Glutamatergic neuron (in vitro differentiated cells): ENCODE measurements around the gene PAPPA. TPM values are rescaled to one million over a fixed set of nuclear protein-coding genes. Genes with fewer than 3 reads are reported as not detected.

Experiments used
- DNase-seq: peaks from one replicate; pipeline ENCODE4 v3.0.0; 2022
- H3K27ac Mint-ChIP-seq: one replicate; pipeline ENCODE4 v1.8.0; 2020; ENCODE audit warnings: mild to moderate bottlenecking, mixed read lengths, inconsistent platforms; ENCODE audit not compliant: unreplicated experiment
- H3K27me3 Mint-ChIP-seq: one replicate; pipeline ENCODE4 v1.8.0; 2020; ENCODE audit warnings: mild to moderate bottlenecking, moderate library complexity, mixed read lengths, inconsistent platforms; ENCODE audit not compliant: unreplicated experiment
- H3K36me3 Mint-ChIP-seq: one replicate; pipeline ENCODE4 v1.8.0; 2020; ENCODE audit warnings: mild to moderate bottlenecking, mixed read lengths, inconsistent platforms; ENCODE audit not compliant: unreplicated experiment
- H3K4me1 Mint-ChIP-seq: one replicate; pipeline ENCODE4 v1.8.0; 2020; ENCODE audit warnings: mild to moderate bottlenecking, low read depth, mixed read lengths, inconsistent platforms; ENCODE audit not compliant: unreplicated experiment
- H3K4me3 Mint-ChIP-seq: one replicate; pipeline ENCODE4 v1.8.0; 2020; ENCODE audit warnings: mild to moderate bottlenecking, mixed read lengths, inconsistent platforms; ENCODE audit not compliant: unreplicated experiment
- H3K9me3 Mint-ChIP-seq: one replicate; pipeline ENCODE4 v1.8.0; 2020; ENCODE audit warnings: mild to moderate bottlenecking, moderate library complexity, mixed read lengths, inconsistent platforms; ENCODE audit not compliant: unreplicated experiment
- total RNA-seq: library from RNA; stranded (reverse); fragmentation: NEBNext Ultra II Directional; extraction: Animal tissue kit (Norgen Biotek cat#: 25700); gene quantifications from one replicate; pipeline ENCODE4 v1.2.1, GENCODE V29; 2021; ENCODE audit not compliant: unreplicated experiment
- TF ChIP-seq, protein P1 (sequence below): fragments of 200-600 bp; sonication (generic); IDR thresholded peaks from one replicate; pipeline ENCODE4 v1.5.0; 2021; ENCODE audit not compliant: partially characterized antibody, unreplicated experiment

Gene PAPPA
- total RNA-seq, 1 donor from 2014 or later: 10.5 TPM

DNA sequence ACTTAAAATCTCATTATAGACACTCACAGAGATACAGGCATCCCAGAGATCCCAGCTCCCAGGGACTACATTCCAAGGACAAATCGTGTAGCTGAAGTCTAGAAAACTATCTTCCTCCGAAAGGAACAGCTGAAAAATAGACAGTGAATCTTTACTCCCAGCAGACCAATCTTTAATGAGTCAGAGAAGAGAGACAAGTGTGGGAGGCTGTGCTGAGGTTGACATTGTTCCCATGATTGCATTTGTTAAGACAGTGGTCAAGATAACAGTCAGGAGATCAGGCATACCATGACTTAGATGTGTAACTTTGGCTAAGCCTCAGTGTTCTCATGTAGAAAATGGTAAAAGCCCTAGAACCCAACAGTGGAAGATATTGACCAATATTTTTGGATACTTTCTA, 120.7 kb downstream of the PAPPA start:
- TF ChIP-seq, protein P1, sequence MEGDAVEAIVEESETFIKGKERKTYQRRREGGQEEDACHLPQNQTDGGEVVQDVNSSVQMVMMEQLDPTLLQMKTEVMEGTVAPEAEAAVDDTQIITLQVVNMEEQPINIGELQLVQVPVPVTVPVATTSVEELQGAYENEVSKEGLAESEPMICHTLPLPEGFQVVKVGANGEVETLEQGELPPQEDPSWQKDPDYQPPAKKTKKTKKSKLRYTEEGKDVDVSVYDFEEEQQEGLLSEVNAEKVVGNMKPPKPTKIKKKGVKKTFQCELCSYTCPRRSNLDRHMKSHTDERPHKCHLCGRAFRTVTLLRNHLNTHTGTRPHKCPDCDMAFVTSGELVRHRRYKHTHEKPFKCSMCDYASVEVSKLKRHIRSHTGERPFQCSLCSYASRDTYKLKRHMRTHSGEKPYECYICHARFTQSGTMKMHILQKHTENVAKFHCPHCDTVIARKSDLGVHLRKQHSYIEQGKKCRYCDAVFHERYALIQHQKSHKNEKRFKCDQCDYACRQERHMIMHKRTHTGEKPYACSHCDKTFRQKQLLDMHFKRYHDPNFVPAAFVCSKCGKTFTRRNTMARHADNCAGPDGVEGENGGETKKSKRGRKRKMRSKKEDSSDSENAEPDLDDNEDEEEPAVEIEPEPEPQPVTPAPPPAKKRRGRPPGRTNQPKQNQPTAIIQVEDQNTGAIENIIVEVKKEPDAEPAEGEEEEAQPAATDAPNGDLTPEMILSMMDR: no peak
- Mint-ChIP-seq H3K4me1 (peaks cover 18% of the 10 kb centered on the region), H3K27ac (no peak overlapping the region), H3K4me3 (no peak overlapping the region), H3K36me3 (peaks cover 3% of the 10 kb centered on the region), H3K9me3 (no peaks in the 10 kb centered on the region), H3K27me3 (peaks cover 3% of the 10 kb centered on the region)
- DNase-seq: no peak

DNA sequence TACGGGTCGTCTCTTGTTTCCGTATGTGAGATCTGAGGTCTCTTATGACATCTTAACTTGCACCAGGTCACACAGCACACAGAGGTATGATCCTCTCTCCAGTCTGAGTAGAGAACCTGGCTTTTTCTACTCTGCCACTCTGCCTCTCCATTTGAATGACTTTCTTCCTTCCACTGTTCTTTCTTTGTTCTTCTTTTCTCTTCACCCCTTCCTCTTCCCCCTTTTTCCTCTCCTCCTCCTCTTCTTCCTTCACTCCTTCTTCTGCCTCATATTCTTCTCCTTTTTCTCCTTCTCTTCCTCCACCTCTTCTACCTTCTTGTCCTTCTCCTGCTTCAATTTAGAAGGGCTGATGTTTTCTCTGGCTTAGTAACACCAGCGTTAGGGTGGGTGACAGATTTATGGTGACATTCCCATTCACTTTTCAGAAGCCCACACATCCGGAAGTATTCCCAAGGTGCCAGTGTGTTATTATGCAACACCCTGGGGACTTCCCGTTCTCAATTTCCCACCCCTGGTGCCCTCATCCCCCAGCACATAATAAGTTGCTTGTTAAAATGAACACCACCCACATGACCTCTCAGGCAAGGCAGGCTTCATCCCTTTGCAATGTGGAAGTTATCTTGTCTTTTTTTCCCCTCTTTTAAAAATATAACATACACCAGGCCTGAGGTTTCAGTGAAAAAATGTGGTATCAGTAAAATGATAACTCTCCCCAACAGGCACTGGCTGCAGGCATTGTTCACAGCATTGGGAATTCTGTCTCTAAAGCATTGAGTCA, 122.0 kb downstream of the PAPPA start:
- peaks cover 3% of the 10 kb centered on the region for H3K36me3 Mint-ChIP-seq
- no peak overlapping the region for H3K27ac Mint-ChIP-seq
- TF ChIP-seq, protein P1: no peak
- H3K9me3 Mint-ChIP-seq: no peaks in the 10 kb centered on the region
- H3K4me3 Mint-ChIP-seq: no peak overlapping the region
- DNase-seq: no peak
- peaks cover 7% of the 10 kb centered on the region for H3K27me3 Mint-ChIP-seq
- peaks cover 25% of the 10 kb centered on the region for H3K4me1 Mint-ChIP-seq

DNA sequence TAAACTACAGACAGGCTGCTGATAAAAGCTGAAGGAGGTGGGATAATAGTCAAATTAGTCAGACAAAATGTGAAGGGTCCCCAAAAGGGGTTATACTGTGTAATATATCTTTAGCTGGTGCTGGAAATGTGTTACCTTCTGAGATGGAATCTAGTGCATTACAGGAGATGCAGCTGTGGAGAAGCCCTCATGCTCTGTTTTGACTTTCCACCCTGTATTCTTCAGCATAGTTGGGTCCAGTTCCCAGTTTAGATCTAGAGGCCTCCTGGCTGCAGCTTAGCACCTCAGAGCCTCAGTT, 122.6 kb downstream of the PAPPA start:
- peaks cover 25% of the 10 kb centered on the region for H3K4me1 Mint-ChIP-seq
- TF ChIP-seq, protein P1: no peak
- no peak overlapping the region for H3K27ac Mint-ChIP-seq
- no peaks in the 10 kb centered on the region for H3K9me3 Mint-ChIP-seq
- H3K36me3 Mint-ChIP-seq: peaks cover 3% of the 10 kb centered on the region
- peaks cover 7% of the 10 kb centered on the region for H3K27me3 Mint-ChIP-seq
- DNase-seq: no peak
- H3K4me3 Mint-ChIP-seq: no peak overlapping the region

DNA sequence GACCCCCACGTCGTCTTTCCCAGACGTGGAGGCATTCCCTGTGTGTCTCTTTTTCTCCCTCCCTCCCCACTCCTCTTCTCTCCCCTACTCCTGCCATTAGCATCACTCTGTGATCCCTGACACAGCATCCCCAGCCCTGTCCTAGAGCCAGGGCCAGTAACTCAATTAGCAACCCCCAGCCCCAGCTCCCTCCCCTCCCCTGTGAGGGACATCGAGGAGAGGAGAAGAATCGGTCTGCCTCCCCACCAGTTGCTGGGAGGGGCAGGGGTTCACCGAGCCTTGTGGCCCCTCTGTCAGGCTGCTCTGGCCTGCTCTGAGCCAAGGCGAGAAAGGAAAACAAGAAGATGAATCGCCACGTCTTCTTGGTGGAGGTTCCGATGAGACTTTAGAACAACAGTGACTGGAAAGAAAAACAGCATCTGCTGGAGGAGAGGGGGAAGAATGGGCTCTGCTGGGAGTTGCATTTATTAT, 123.1 kb downstream of the PAPPA start:
- Mint-ChIP-seq H3K4me1 (peaks cover 20% of the 10 kb centered on the region), H3K27me3 (peaks cover 7% of the 10 kb centered on the region), H3K27ac (no peak overlapping the region), H3K4me3 (no peak overlapping the region), H3K9me3 (peaks cover 1% of the 10 kb centered on the region), H3K36me3 (no peaks in the 10 kb centered on the region)
- no peak for DNase-seq
- TF ChIP-seq, protein P1: no peak

DNA sequence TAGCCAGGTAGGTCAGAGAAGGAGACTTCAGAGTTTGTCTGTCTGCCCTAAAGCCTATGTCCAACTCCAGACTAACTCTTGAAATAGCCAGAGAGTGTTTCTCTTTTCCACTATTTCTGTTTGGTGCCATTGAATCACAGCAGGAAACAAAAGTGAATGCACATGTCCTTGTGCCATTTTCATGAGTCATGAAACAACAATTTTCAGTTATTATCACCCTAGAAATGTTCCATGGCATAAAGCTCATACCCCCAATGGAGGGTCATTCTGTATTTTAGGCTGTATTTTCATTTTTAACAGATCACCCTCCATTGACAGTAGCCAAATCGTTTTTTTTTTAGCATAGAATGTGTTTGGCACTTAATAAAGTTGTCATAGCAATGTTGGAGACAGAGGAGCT, 124.7 kb downstream of the PAPPA start:
- no peak overlapping the region for H3K4me3 Mint-ChIP-seq

More for the DNA sequence above, 124.7 kb downstream of the PAPPA start:
- Mint-ChIP-seq H3K9me3 (peaks cover 1% of the 10 kb centered on the region), H3K4me1 (peaks cover 20% of the 10 kb centered on the region), H3K36me3 (no peaks in the 10 kb centered on the region), H3K27ac (no peak overlapping the region), H3K27me3 (peaks cover 4% of the 10 kb centered on the region)
- TF ChIP-seq, protein P1: no peak
- DNase-seq: no peak
